PC-3 (cell line): ENCODE results near the gene RACK1. TPM values are rescaled to one million over a fixed set of nuclear protein-coding genes. Genes with fewer than 3 reads are reported as not detected.

Source experiments
- ATAC-seq: fragments of 200-7000 bp; cut with Tn5 transposase; 2 replicates; pipeline ENCODE4 v1.9.1; 2020; ENCODE audit warnings: mild to moderate bottlenecking, moderate library complexity
- BruUV-seq: library from RNA; stranded (reverse); fragments of 400-500 nt; replicated peaks from 2 replicates; lab custom pipeline; 2021; lab: Mats Ljungman, UMichigan
- CTCF ChIA-PET: fragments of 300-600 bp; sonication (Branson Sonifier 250); formaldehyde crosslinking; loops from one replicate; lab custom pipeline; 2022; ENCODE audit warnings: antibody characterized with exemption; lab: Charles Lee
- POLR2A ChIA-PET: fragments of 300-600 bp; sonication (Branson Sonifier 250); formaldehyde crosslinking; loops from one replicate; lab custom pipeline; 2022; ENCODE audit warnings: antibody characterized with exemption; ENCODE audit not compliant: unreplicated experiment; lab: Charles Lee
- DNase-seq: peaks from one replicate; pipeline ENCODE4 v3.0.0-alpha.2; 2015
- H2AFZ ChIP-seq: fragments of 300-600 bp; sonication (generic); 2 replicates; pipeline ENCODE4 v1.6.0; 2016; ENCODE audit warnings: antibody characterized with exemption, low read length
- H3F3A ChIP-seq: fragments of 300-600 bp; sonication (generic); one replicate; pipeline ENCODE4 v1.6.0; 2017; ENCODE audit warnings: antibody characterized with exemption, low read length, control low read depth, mild to moderate bottlenecking; ENCODE audit not compliant: unreplicated experiment
- H3K27ac ChIP-seq: fragments of 300-600 bp; sonication (generic); 2 replicates; pipeline ENCODE4 v1.5.1; 2016; ENCODE audit warnings: mild to moderate bottlenecking, low read length
- H3K27me3 ChIP-seq: fragments of 300-600 bp; sonication (generic); 2 replicates; pipeline ENCODE4 v1.6.1; 2016; ENCODE audit warnings: low read length, mixed read lengths
- H3K36me3 ChIP-seq: fragments of 300-600 bp; sonication (generic); 2 replicates; pipeline ENCODE4 v1.6.1; 2016; ENCODE audit warnings: low read depth, mixed run types, low read length, mixed read lengths
- H3K4me1 ChIP-seq: fragments of 300-600 bp; sonication (generic); 2 replicates; pipeline ENCODE4 v1.5.1; 2016; ENCODE audit warnings: low read length; ENCODE audit not compliant: insufficient read depth
- H3K4me2 ChIP-seq: fragments of 300-600 bp; sonication (generic); 2 replicates; pipeline ENCODE4 v1.6.0; 2016; ENCODE audit warnings: low read length
- H3K4me3 ChIP-seq: fragments of 300-600 bp; sonication (generic); 2 replicates; pipeline ENCODE4 v1.5.1; 2016; ENCODE audit warnings: mild to moderate bottlenecking, low read length, mixed read lengths
- H3K79me2 ChIP-seq: fragments of 300-600 bp; sonication (generic); 2 replicates; pipeline ENCODE4 v1.6.1; 2017; ENCODE audit warnings: low read length, mixed read lengths
- H3K9ac ChIP-seq: fragments of 300-600 bp; sonication (generic); 2 replicates; pipeline ENCODE4 v1.6.0; 2016; ENCODE audit warnings: mild to moderate bottlenecking, low read length
- H3K9me2 ChIP-seq: fragments of 300-600 bp; sonication (generic); replicated peaks from 2 replicates; pipeline ENCODE4 v1.6.1; 2016; ENCODE audit warnings: mixed run types, low read length, mixed read lengths
- H3K9me3 ChIP-seq: fragments of 300-600 bp; sonication (generic); 2 replicates; pipeline ENCODE4 v1.6.1; 2016; ENCODE audit warnings: low read length, mixed read lengths
- H4K20me1 ChIP-seq: fragments of 300-600 bp; sonication (generic); 2 replicates; pipeline ENCODE4 v1.6.1; 2016; ENCODE audit warnings: low read length, mixed read lengths
- CTCF ChIP-seq: fragments of 300-600 bp; sonication (generic); conservative IDR thresholded peaks from 2 replicates; pipeline ENCODE4 v1.5.1; 2017; ENCODE audit warnings: antibody characterized with exemption, low read depth, mild to moderate bottlenecking, low read length
- EZH2 ChIP-seq: fragments of 300-600 bp; sonication (generic); IDR thresholded peaks from one replicate; pipeline ENCODE4 v1.6.1; 2017; ENCODE audit warnings: antibody characterized with exemption, mild to moderate bottlenecking, low read length; ENCODE audit not compliant: unreplicated experiment
- EZH2phosphoT487 ChIP-seq: fragments of 300-600 bp; sonication (generic); IDR thresholded peaks from 2 replicates; pipeline ENCODE4 v1.6.1; 2018; ENCODE audit warnings: mild to moderate bottlenecking, antibody characterized with exemption, low read length, borderline replicate concordance
- intact Hi-C: fragments of 100-400 bp; cut with micrococcal nuclease; formaldehyde crosslinking; loops from 2 replicates; pipeline ENCODE4 v1.9.0; 2023
- total RNA-seq: library from RNA; depleted of rRNA; stranded (reverse); fragments of >200 nt; gene quantifications from 2 replicates; pipeline ENCODE4 v1.2.3, GENCODE V29; 2014

Gene RACK1
- total RNA-seq, 1 experiment from 2014 or later, result 3,047 TPM

GRCh38 chr5:181190711-181191525, 52.8 kb downstream of the RACK1 start:
- peak overlapping the region; percentile 63 for H3K9ac ChIP-seq
- H3F3A ChIP-seq, result peaks cover 6% of the 10 kb centered on the region
- no peaks in the 10 kb centered on the region for H3K79me2 ChIP-seq
- H4K20me1 ChIP-seq, result no peaks in the 10 kb centered on the region
- ChIA-PET POLR2A (interaction anchor here (0.7 to 1.1 kb wide), 3 partner anchors 14 to 53 kb away, joined by 3 to 6 read pairs (median 3); partner anchors contain the start of genes RACK1 and TRIM7), CTCF (interaction anchor here (1.0 kb wide), 1 partner anchor 33 kb away, joined by 4 read pairs; the partner anchor contains the start of gene TRIM41)
- no peaks in the 10 kb centered on the region for H3K27me3 ChIP-seq
- ATAC-seq, result peak; percentile 2
- H3K4me2 ChIP-seq, result peak overlapping the region; percentile 96
- H3K27ac ChIP-seq, result no peak overlapping the region
- H3K4me1 ChIP-seq, result peaks cover 18% of the 10 kb centered on the region
- H3K4me3 ChIP-seq, result peak overlapping the region; percentile 89
- TF ChIP-seq CTCF, result peak; percentile 46; the same call in 1 of the 2 replicates
- TF ChIP-seq EZH2, result no peak
- H3K9me2 ChIP-seq, result no peaks in the 10 kb centered on the region
- intact Hi-C loops, result loop anchor here (1.0 kb wide), 2 partner anchors 27 to 31 kb away; no protein-coding TSS in a partner anchor
- no peaks in the 10 kb centered on the region for H3K36me3 ChIP-seq
- peak overlapping the region; percentile 92 for H2AFZ ChIP-seq
- no peaks in the 10 kb centered on the region for H3K9me3 ChIP-seq
- no TSS peak for BruUV-seq
- peak; percentile 37 for DNase-seq

- peaks cover 18% of the 10 kb centered on the region for H3K4me1 ChIP-seq
- POLR2A ChIA-PET, result interaction anchor here (0.6 kb wide), 1 partner anchor 17 kb away, joined by 9 read pairs; no protein-coding TSS in a partner anchor
Observed at GRCh38 chr5:181189962-181190710, 53.6 kb downstream of the RACK1 start.

More at GRCh38 chr5:181189962-181190710, 53.6 kb downstream of the RACK1 start:
- CTCF ChIA-PET, result no interaction called here
- no peaks in the 10 kb centered on the region for H3K9me3 ChIP-seq
- DNase-seq (no peak), ATAC-seq (no peak)
- H3K79me2 ChIP-seq, result no peaks in the 10 kb centered on the region
- peak overlapping the region; percentile 89 for H3K4me3 ChIP-seq
- H4K20me1 ChIP-seq, result no peaks in the 10 kb centered on the region
- H3F3A ChIP-seq, result peaks cover 6% of the 10 kb centered on the region
- peak overlapping the region; percentile 43; the same call in 1 of the 2 replicates for H3K9ac ChIP-seq
- H3K4me2 ChIP-seq, result peak overlapping the region; percentile 96
- no peaks in the 10 kb centered on the region for H3K36me3 ChIP-seq
- BruUV-seq, result no TSS peak
- H3K9me2 ChIP-seq, result no peaks in the 10 kb centered on the region
- no peak overlapping the region for H3K27ac ChIP-seq
- intact Hi-C loops, result no loop called here
- no peak for TF ChIP-seq EZH2
- TF ChIP-seq CTCF, result no peak
- no peak for TF ChIP-seq EZH2phosphoT487
- peak overlapping the region; percentile 92 for H2AFZ ChIP-seq
- no peaks in the 10 kb centered on the region for H3K27me3 ChIP-seq
